HG03571 (cell line): ENCODE results near the gene HYI.

Source experiments
- ATAC-seq: cut with Tn5 transposase; IDR thresholded peaks from one replicate; pipeline ENCODE4 v1.9.1; 2021; ENCODE audit not compliant: unreplicated experiment

HYI gene

GRCh38 chr1:43445606-43446387, 7.9 kb downstream of the HYI start:
- ATAC-seq = no peak

GRCh38 chr1:43444836-43445235, 8.9 kb downstream of the HYI start:
- ATAC-seq = no peak

DNA sequence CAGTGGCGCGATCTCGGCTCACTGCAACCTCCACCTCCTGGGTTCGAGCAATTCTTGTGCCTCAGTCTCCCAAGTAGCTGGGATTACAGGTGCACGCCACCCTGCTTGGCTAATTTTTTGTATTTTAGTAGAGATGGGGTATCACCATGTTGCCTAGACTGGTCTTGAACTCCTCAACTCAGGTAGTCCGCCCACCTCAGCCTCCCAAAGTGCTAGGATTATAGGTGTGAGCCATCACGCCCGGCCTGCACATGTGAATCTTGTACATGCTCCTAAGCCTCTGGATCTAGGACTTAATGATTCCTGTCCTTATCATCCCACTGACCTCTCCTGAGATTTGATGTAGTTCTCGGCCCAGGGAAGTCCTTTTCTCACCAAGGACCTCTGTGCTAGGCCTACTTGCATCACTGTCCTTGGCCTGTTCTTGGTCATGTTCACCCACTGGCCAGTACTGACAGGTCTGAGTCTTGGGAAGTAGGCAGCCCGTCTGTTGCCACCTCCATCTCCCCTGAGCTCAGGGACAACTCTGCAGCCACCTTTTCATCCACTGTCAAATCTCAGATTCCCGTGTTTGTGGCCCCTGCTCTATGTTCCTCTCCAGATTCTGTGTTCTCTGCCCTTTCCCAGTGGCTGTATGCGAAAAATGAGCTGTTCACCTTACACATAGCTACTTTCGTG, 9.4 kb downstream of the HYI start:
- ATAC-seq = no peak

GRCh38 chr1:43443197-43443946, 10.4 kb downstream of the HYI start:
- no peak for ATAC-seq

GRCh38 chr1:43442756-43443155, 11.0 kb downstream of the HYI start:
- ATAC-seq = no peak

- ATAC-seq = no peak
Observed at GRCh38 chr1:43441894-43442637, 11.7 kb downstream of the HYI start.

DNA sequence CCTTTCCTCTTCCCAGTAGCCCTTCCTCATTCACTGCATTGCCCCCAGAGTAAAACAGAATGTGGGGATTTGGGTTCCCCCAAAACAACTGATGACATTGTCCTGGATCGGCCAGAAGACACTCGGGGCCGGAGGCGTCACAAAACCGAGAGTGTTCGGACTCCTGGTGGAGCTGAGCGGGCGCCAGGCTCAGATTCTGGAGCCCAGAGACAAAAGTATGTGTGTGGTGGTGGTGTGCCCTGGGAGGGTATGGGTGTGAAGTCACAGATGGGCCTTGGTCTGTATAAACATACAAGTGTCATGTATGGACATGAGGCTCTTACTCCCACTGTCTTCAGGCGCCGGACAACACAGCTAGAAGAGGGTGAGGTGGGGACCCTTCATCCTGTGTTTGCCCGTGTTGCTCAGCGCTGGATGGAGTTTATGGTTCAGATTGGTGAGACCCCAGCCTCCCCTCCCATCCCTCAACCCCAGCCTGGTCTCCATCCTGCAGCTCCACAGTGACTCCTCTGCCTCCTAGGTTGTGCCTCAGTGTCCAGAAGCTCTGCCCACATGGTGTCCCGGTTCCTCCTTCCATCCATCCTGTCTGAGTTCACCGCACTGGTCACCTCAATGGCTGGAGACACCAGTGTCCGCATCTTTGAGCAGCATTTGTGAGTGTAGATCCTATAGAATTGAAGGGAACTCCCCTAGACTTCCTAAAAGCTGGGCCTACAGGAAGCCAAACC, 12.4 kb downstream of the HYI start:
- ATAC-seq = no peak

- ATAC-seq = no peak
Observed at GRCh38 chr1:43440358-43440757, 13.4 kb downstream of the HYI start.

- no peak for ATAC-seq
Observed at GRCh38 chr1:43439781-43440180, 13.9 kb downstream of the HYI start.

DNA sequence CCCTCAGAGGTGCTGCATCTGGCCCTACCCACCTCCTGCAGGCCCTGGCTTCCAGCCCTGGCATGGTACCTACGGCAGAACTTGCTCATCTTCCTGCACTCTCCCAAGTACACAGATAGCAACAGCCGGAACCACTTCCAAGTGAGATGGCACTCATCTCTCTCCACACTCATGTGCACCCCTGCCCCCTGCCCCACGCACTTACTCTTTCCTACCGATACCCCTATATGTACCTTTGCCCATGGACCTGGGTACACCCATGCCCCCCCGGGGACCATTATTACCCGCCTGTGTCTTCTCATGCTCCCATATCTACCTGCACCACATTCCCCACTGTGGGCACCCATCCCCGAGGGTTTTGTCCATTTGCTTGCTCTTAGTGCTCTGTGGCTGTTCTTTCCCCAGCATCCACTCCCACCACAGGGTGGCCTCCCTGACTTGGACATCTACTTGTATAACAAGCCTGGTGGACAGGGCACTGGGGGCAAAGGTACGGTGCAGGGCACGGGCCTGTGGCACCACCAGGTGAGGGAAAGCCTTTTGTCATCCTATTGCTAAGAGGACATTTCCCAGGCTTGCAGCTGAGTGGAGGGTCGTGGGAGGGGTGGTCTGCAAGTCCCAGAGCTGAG, 14.7 kb downstream of the HYI start:
- ATAC-seq = no peak

- no peak for ATAC-seq
Observed at GRCh38 chr1:43438576-43438952, 15.2 kb downstream of the HYI start.

GRCh38 chr1:43438006-43438405, 15.7 kb downstream of the HYI start:
- no peak for ATAC-seq

GRCh38 chr1:43437031-43437973, 16.4 kb downstream of the HYI start:
- no peak for ATAC-seq

GRCh38 chr1:43436371-43436770, 17.4 kb downstream of the HYI start:
- ATAC-seq = no peak

GRCh38 chr1:43435146-43436145, 18.3 kb downstream of the HYI start:
- no peak for ATAC-seq

DNA sequence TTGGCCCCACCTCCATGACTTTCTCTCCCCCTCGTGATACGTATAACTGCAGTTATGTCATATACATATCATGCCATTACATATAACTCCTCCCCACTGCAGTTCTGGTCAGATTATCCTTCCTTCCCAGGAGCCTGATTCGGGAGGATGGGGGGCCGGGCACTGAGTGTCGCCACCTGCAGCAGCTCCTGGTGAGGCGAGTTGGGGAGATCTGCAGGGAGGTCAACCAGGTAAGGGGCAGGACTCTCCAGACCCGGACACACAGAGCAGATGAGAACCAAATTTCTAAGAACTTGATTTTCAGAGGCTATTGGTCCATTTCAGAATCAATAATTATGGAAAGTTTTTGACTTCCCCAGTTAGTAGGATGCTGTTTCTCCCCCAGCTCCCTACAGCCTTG, 19.5 kb downstream of the HYI start:
- no peak for ATAC-seq

- no peak for ATAC-seq
Observed at GRCh38 chr1:43432907-43433306, 20.8 kb downstream of the HYI start.
